Measurements from ENCODE around the gene RSPH3.

RSPH3 gene

GRCh38 chr6:159042826-159043181, 42.8 kb upstream of the RSPH3 start (continued):
- TF ChIP-seq TSHZ2 (CRISPR knock-in tag; IDR thresholded peaks at IDR 0.05): no peak
- no peak for TF ChIP-seq ZC3H10 (CRISPR knock-in tag; IDR thresholded peaks at IDR 0.05)
- TF ChIP-seq ZFP3 (CRISPR knock-in tag; IDR thresholded peaks at IDR 0.05): no peak

- peak; percentile 91 for ATAC-seq
- TF ChIP-seq ESRRG (CRISPR knock-in tag; IDR thresholded peaks at IDR 0.05) (no peak), BACH2 (CRISPR knock-in tag; IDR thresholded peaks at IDR 0.05; ENCODE audit: borderline replicate concordance) (no peak), ARNTL (CRISPR knock-in tag; IDR thresholded peaks at IDR 0.05; ENCODE audit: borderline replicate concordance, low read depth) (no peak), SNAI2 (CRISPR knock-in tag; IDR thresholded peaks at IDR 0.05) (no peak), ZFP30 (CRISPR knock-in tag; IDR thresholded peaks at IDR 0.05) (no peak), TSHZ2 (CRISPR knock-in tag; IDR thresholded peaks at IDR 0.05) (no peak), ZNF8 (CRISPR knock-in tag; IDR thresholded peaks at IDR 0.05) (no peak), GLIS3 (CRISPR knock-in tag; IDR thresholded peaks at IDR 0.05) (no peak), TOX (CRISPR knock-in tag; IDR thresholded peaks at IDR 0.05; ENCODE audit: borderline replicate concordance) (no peak), RARB (CRISPR knock-in tag; IDR thresholded peaks at IDR 0.05) (no peak), CREB5 (CRISPR knock-in tag; IDR thresholded peaks at IDR 0.05; ENCODE audit: low read depth) (no peak)
Observed at GRCh38 chr6:159042003-159042825, 42.2 kb upstream of the RSPH3 start.

GRCh38 chr6:159041181-159041580, 41.2 kb upstream of the RSPH3 start:
- no peak for TF ChIP-seq ARNTL (CRISPR knock-in tag; IDR thresholded peaks at IDR 0.05; ENCODE audit: borderline replicate concordance, low read depth)
- TF ChIP-seq ZFP30 (CRISPR knock-in tag; IDR thresholded peaks at IDR 0.05): no peak
- no peak for TF ChIP-seq ZNF565 (CRISPR knock-in tag; conservative IDR thresholded peaks at IDR 0.05; ENCODE audit: low read depth)
- TF ChIP-seq TCF4 (CRISPR knock-in tag; IDR thresholded peaks at IDR 0.05; ENCODE audit: borderline replicate concordance): no peak
- no peak for TF ChIP-seq ESRRG (CRISPR knock-in tag; IDR thresholded peaks at IDR 0.05)
- no peak for TF ChIP-seq BACH2 (CRISPR knock-in tag; IDR thresholded peaks at IDR 0.05; ENCODE audit: borderline replicate concordance)
- TF ChIP-seq GLIS3 (CRISPR knock-in tag; IDR thresholded peaks at IDR 0.05): no peak
- no peak for TF ChIP-seq CSRNP3 (CRISPR knock-in tag; IDR thresholded peaks at IDR 0.05)
- no peak for TF ChIP-seq ZNF70 (CRISPR knock-in tag; IDR thresholded peaks at IDR 0.05)
- no peak for TF ChIP-seq ZNF8 (CRISPR knock-in tag; IDR thresholded peaks at IDR 0.05)
- TF ChIP-seq PPARA (CRISPR knock-in tag; IDR thresholded peaks at IDR 0.05; ENCODE audit: borderline replicate concordance): no peak
- ATAC-seq: no peak

GRCh38 chr6:159039885-159040258, 39.9 kb upstream of the RSPH3 start:
- TF ChIP-seq TSHZ2 (CRISPR knock-in tag; IDR thresholded peaks at IDR 0.05) (no peak), CREB5 (CRISPR knock-in tag; IDR thresholded peaks at IDR 0.05; ENCODE audit: low read depth) (no peak)
- ATAC-seq: no peak

Data from SK-N-SH treated with all-trans-retinoic acid at 6 μM for 48 hours (cell line).